Naive thymus-derived CD4-positive, alpha-beta T cell (primary cell): ENCODE measurements around the gene MLH3. TPM values are rescaled to one million over a fixed set of nuclear protein-coding genes. Genes with fewer than 3 reads are reported as not detected.

Experiments used
- ATAC-seq: fragments of 150-1000 bp; cut with Tn5 transposase; 2 replicates; pipeline ENCODE4 v1.10.0; 2021; ENCODE audit warnings: mild to moderate bottlenecking, moderate library complexity
- CTCF ChIA-PET: fragments of 350-600 bp; sonication (Branson Sonifier 250); formaldehyde crosslinking; loops from one replicate; lab custom pipeline; 2021; ENCODE audit warnings: antibody characterized with exemption; lab: Charles Lee
- POLR2A ChIA-PET: fragments of 350-600 bp; sonication (Branson Sonifier 250); formaldehyde crosslinking; loops from one replicate; lab custom pipeline; 2021; ENCODE audit warnings: antibody characterized with exemption, inconsistent platforms; lab: Charles Lee
- DNase-seq, 9 donors: peaks; one replicate each; pipeline versions ENCODE4 v3.0.0 to v3.0.0-alpha.2; 2020 to 2022; ENCODE audit warnings: mixed read lengths in 1 of 9
- H3K27ac ChIP-seq: one replicate; pipeline ENCODE4 v1.7.0; 2013; ENCODE audit warnings: mild to moderate bottlenecking, low read depth, low read length, moderate library complexity
- H3K27me3 ChIP-seq, 2 donors: one replicate each; pipeline ENCODE4 v1.7.0; 2013; ENCODE audit warnings: low read length in 2 of 2, mild to moderate bottlenecking in 2 of 2, moderate library complexity in 2 of 2; ENCODE audit not compliant: control insufficient read depth in 2 of 2, insufficient read depth in 2 of 2
- H3K36me3 ChIP-seq, 3 experiments: 1 replicate in 2 of 3; 2 replicates in 1 of 3; pipeline ENCODE4 v1.7.0; 2013; ENCODE audit warnings: low read length in 3 of 3, mild to moderate bottlenecking in 3 of 3, moderate library complexity in 1 of 3; ENCODE audit not compliant: insufficient read depth in 3 of 3, control insufficient read depth in 2 of 3
- H3K4me1 ChIP-seq, 2 donors: one replicate each; pipeline ENCODE4 v1.7.0; 2013; ENCODE audit warnings: low read length in 2 of 2, mild to moderate bottlenecking in 2 of 2, moderate library complexity in 1 of 2; ENCODE audit not compliant: control insufficient read depth in 2 of 2, insufficient read depth in 2 of 2
- H3K4me3 ChIP-seq: 2 replicates; pipeline ENCODE4 v1.7.0; 2013; ENCODE audit warnings: mild to moderate bottlenecking, low read length
- H3K9me3 ChIP-seq, 3 experiments: 1 replicate in 2 of 3; 2 replicates in 1 of 3; pipeline ENCODE4 v1.7.0; 2013; ENCODE audit warnings: low read length in 3 of 3; ENCODE audit not compliant: control insufficient read depth in 2 of 3
- H3K27ac Mint-ChIP-seq, 9 donors: one replicate each; pipeline ENCODE4 v1.8.0; 2020 to 2022; ENCODE audit warnings: mixed read lengths in 9 of 9, mild to moderate bottlenecking in 8 of 9, moderate library complexity in 5 of 9, inconsistent platforms in 2 of 9
- H3K27me3 Mint-ChIP-seq, 5 donors: one replicate each; pipeline ENCODE4 v1.8.0; 2021 to 2022; ENCODE audit warnings: mixed read lengths in 5 of 5, mild to moderate bottlenecking in 1 of 5
- H3K36me3 Mint-ChIP-seq, 5 donors: one replicate each; pipeline ENCODE4 v1.8.0; 2020 to 2022; ENCODE audit warnings: mixed read lengths in 5 of 5, mild to moderate bottlenecking in 3 of 5, inconsistent platforms in 1 of 5
- H3K4me1 Mint-ChIP-seq, 7 donors: one replicate each; pipeline ENCODE4 v1.8.0; 2020 to 2022; ENCODE audit warnings: mixed read lengths in 7 of 7, mild to moderate bottlenecking in 3 of 7, inconsistent platforms in 1 of 7
- H3K4me3 Mint-ChIP-seq, 10 donors: one replicate each; pipeline ENCODE4 v1.8.0; 2020 to 2022; ENCODE audit warnings: mild to moderate bottlenecking in 10 of 10, mixed read lengths in 10 of 10, moderate library complexity in 6 of 10, inconsistent platforms in 2 of 10
- H3K9me3 Mint-ChIP-seq, 11 donors: one replicate each; pipeline ENCODE4 v1.8.0; 2020 to 2022; ENCODE audit warnings: mixed read lengths in 11 of 11, mild to moderate bottlenecking in 4 of 11, inconsistent platforms in 1 of 11, moderate library complexity in 1 of 11
- intact Hi-C, 2 donors: fragments of 100-400 bp; cut with micrococcal nuclease; formaldehyde crosslinking; loops; one replicate each; pipeline ENCODE4 v1.15.1; 2023
- polyA plus RNA-seq, 2 donors: library from polyadenylated mRNA; unstranded; fragments of 300-500 nt; fragmentation: Illumina TruSeq; gene quantifications; one replicate each; pipeline ENCODE4 v1.2.3, GENCODE V29; 2021
- total RNA-seq, 6 experiments: library from RNA in 5 of 6; stranded (reverse) in 5 of 6; gene quantifications; 1 replicate in 5 of 6; 2 replicates in 1 of 6; pipeline ENCODE4 v1.2.3 and lab custom pipeline; 2021 to 2026

The MLH3 gene
- total and polyA plus RNA-seq, 7 experiments from 2014 or later = 11.4 to 26.7 (median 20.4) TPM

DNA sequence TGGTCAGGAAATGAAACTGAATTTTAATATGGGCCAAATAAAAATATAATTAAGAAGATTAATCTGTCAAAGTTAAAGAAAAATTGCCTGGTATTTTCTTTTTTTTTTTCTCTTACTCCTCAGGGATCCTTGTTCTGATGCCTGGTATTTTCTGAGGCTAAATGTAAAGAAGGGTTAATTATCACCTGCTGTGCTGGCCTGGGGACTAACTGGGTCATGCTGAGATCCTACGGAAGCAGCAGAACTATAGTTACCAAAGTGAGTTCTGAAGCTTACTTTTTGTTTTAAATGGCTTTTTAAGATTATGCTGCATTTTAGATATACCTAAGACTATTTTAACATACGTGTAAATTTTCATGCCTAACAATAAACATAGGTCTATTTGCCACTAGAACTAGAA lies 41.4 kb upstream of the MLH3 start:
- Histone ChIP-seq H3K9me3 (no peaks in the 10 kb centered on the region), H3K27ac (no peak overlapping the region), H3K4me3 (no peak overlapping the region), H3K27me3 (no peaks in the 10 kb centered on the region), H3K36me3 (peaks cover 16 to 71% (median 17%) of the 10 kb centered on the region in 3 experiments), H3K4me1 (no peaks in the 10 kb centered on the region)
- Mint-ChIP-seq H3K9me3 (no peaks in the 10 kb centered on the region), H3K36me3 (peaks cover 10 to 40% (median 17%) of the 10 kb centered on the region in 5 donors), H3K27ac (no peak overlapping the region), H3K4me1 (peaks cover 0 to 5% (median 0%) of the 10 kb centered on the region in 7 donors), H3K27me3 (no peaks in the 10 kb centered on the region), H3K4me3 (no peak overlapping the region)
- intact Hi-C loops = no loop called here
- ChIA-PET POLR2A (interaction anchor here (0.7 kb wide), 1 partner anchor 242 kb away, joined by 6 read pairs; no protein-coding TSS in a partner anchor), CTCF (no interaction called here)
- DNase-seq (no peak), ATAC-seq (no peak)

DNA sequence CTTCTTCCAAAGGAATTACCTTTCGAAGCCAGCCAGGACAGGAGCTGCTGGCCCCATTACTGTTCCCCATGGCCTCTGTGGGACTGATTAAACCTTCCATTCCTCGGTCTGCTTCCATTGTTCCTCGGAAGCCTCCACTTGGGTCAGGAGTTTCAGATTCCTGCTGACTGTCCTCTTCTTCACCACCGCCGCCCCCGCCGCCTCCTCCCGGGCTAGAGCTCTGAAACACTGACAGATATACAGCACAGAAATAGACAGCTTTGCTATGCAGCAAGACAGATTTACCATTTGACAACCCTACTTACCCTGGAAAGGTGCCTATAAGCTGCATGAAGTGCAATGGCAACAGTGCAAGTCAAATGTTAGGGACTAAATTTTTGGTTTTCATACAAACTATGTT lies 40.0 kb upstream of the MLH3 start:
- H3K27me3 ChIP-seq = no peaks in the 10 kb centered on the region
- DNase-seq (no peak), ATAC-seq (no peak)
- H3K27ac ChIP-seq = no peak overlapping the region
- H3K36me3 Mint-ChIP-seq = peaks cover 0 to 41% (median 16%) of the 10 kb centered on the region in 5 donors
- peak overlapping the region in 1 of 9 donors; percentile 62 for H3K27ac Mint-ChIP-seq
- no peaks in the 10 kb centered on the region for H3K9me3 ChIP-seq
- H3K4me3 ChIP-seq = no peak overlapping the region
- intact Hi-C loops = no loop called here
- ChIA-PET CTCF (interaction anchor here (6.9 kb wide), 1 partner anchor 230 kb away, joined by 78 read pairs; no protein-coding TSS in a partner anchor), POLR2A (no interaction called here)
- no peak overlapping the region for H3K4me3 Mint-ChIP-seq
- H3K27me3 Mint-ChIP-seq = no peaks in the 10 kb centered on the region
- H3K4me1 ChIP-seq = no peaks in the 10 kb centered on the region
- H3K4me1 Mint-ChIP-seq = no peaks in the 10 kb centered on the region
- no peaks in the 10 kb centered on the region for H3K9me3 Mint-ChIP-seq
- peaks cover 11 to 71% (median 15%) of the 10 kb centered on the region in 3 experiments for H3K36me3 ChIP-seq

DNA sequence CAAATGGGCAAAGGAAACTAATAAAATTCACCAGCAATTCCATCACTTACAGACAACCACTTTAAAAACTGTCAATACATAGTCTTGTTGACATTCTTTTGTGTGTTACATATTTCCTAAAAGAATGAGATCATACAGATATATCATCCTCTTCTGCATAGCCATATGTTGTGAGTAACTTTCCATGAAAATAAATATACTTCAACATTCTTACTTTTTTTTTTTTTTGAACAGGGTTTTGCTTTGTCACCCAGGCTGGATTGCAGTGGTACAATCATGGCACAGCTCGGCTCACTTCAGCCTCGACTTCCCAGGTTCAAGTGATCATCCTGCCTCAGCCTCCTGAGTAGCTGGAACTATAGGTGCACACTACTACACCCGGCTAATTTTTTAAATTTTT lies 39.1 kb upstream of the MLH3 start:
- ChIA-PET CTCF (interaction anchor here (6.9 kb wide), 1 partner anchor 229 kb away, joined by 78 read pairs; no protein-coding TSS in a partner anchor), POLR2A (no interaction called here)
- DNase-seq (no peak), ATAC-seq (no peak)
- Histone ChIP-seq H3K36me3 (peaks cover 16 to 69% (median 18%) of the 10 kb centered on the region in 3 experiments), H3K27me3 (no peaks in the 10 kb centered on the region), H3K27ac (no peak overlapping the region), H3K9me3 (no peaks in the 10 kb centered on the region), H3K4me3 (no peak overlapping the region), H3K4me1 (no peaks in the 10 kb centered on the region)
- intact Hi-C loops = no loop called here
- H3K27me3 Mint-ChIP-seq = no peaks in the 10 kb centered on the region
- H3K9me3 Mint-ChIP-seq = no peaks in the 10 kb centered on the region
- no peak overlapping the region for H3K4me3 Mint-ChIP-seq
- no peaks in the 10 kb centered on the region for H3K4me1 Mint-ChIP-seq
- H3K27ac Mint-ChIP-seq = no peak overlapping the region
- peaks cover 0 to 47% (median 18%) of the 10 kb centered on the region in 5 donors for H3K36me3 Mint-ChIP-seq

DNA sequence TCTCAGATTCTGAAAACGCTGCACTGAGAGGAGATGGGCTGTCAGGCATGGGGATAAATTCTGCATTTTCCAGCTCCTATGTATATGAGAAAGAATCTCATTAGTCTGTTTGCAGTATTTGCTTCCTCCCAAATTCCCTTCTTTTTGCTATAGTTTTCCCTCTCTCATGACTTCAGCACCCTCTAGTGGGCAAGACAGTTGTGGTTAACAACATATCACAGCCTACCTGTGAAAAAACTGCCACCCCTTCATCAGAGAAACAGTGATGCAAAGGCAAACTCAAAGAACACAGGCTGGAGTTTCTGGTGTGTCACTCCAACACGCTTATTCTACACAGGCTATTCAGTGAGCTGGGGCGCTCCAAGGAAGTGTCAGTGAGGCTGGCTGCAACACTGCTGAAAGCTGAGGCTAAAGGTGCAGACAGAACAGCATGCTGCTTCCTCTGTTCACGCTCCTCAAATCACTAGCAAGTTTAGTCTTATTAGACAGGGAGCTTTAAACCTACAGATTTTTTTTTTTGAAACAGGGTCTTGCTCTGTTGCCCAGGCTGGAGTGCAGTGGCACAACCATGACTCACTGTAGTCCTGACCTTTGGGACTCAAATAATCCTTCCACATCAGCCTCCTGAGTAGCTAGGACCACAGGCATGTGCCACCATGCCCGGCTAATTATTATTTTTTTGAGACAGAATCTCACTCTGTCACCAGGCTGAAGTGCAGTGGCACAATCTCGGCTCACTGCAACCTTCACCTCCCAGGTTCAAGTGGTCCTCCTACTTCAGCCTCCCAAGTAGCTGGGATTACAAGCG lies 37.5 kb upstream of the MLH3 start:
- Mint-ChIP-seq H3K4me1 (no peaks in the 10 kb centered on the region), H3K4me3 (no peak overlapping the region), H3K27ac (peak overlapping the region in 1 of 9 donors; percentile 40), H3K36me3 (peaks cover 5 to 51% (median 12%) of the 10 kb centered on the region in 5 donors), H3K9me3 (no peaks in the 10 kb centered on the region), H3K27me3 (no peaks in the 10 kb centered on the region)
- ChIA-PET POLR2A (interaction anchor here (0.7 to 2.1 kb wide), 2 partner anchors 147 to 183 kb away, joined by 3 to 7 read pairs; no protein-coding TSS in a partner anchor), CTCF (interaction anchor here (0.6 to 6.9 kb wide), 21 partner anchors 11 to 480 kb away, joined by 3 to 78 read pairs (median 4); partner anchors contain the start of gene EIF2B2)
- H3K9me3 ChIP-seq = no peaks in the 10 kb centered on the region
- DNase-seq (peak in 7 of 9 donors; percentile 27 to 55 (median 47)), ATAC-seq (peak; percentile 67)
- no peaks in the 10 kb centered on the region for H3K27me3 ChIP-seq
- H3K27ac ChIP-seq = no peak overlapping the region
- H3K4me1 ChIP-seq = no peaks in the 10 kb centered on the region
- no peak overlapping the region for H3K4me3 ChIP-seq
- intact Hi-C loops = loop anchor here (1.0 to 2.0 kb wide), 6 partner anchors 142 to 480 kb away; no protein-coding TSS in a partner anchor
- peaks cover 17 to 69% (median 26%) of the 10 kb centered on the region in 3 experiments for H3K36me3 ChIP-seq

DNA sequence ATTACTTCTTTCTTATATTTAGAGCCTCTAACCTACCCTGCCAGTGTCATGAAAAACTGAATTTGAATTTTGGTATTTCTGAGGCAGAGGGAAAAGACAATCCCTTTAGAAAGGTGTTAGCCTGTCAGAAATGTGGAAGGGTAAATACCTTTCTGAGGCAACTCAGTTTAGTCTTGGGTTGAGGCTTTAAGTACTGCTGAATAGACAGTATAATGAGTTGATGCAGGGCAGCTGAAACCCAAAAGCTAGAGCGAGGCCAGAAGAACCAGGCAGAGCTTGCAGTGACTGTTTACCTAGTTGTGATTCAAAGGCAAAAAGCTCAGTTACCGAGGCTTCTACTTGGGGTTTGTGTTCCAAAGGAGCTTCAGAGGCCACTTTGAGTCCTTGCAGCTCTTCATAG lies 36.9 kb upstream of the MLH3 start:
- intact Hi-C loops = loop anchor here (1.0 to 2.0 kb wide), 6 partner anchors 142 to 479 kb away; no protein-coding TSS in a partner anchor
- Histone ChIP-seq H3K27ac (no peak overlapping the region), H3K9me3 (no peaks in the 10 kb centered on the region), H3K4me1 (no peaks in the 10 kb centered on the region), H3K4me3 (no peak overlapping the region), H3K36me3 (peaks cover 17 to 72% (median 30%) of the 10 kb centered on the region in 3 experiments), H3K27me3 (no peaks in the 10 kb centered on the region)
- peaks cover 5 to 51% (median 11%) of the 10 kb centered on the region in 5 donors for H3K36me3 Mint-ChIP-seq
- no peaks in the 10 kb centered on the region for H3K27me3 Mint-ChIP-seq
- ChIA-PET CTCF (interaction anchor here (0.6 to 6.9 kb wide), 18 partner anchors 10 to 479 kb away, joined by 3 to 78 read pairs (median 4); partner anchors contain the start of gene EIF2B2), POLR2A (interaction anchor here (0.7 to 2.1 kb wide), 2 partner anchors 147 to 183 kb away, joined by 3 to 7 read pairs; no protein-coding TSS in a partner anchor)
- H3K4me3 Mint-ChIP-seq = no peak overlapping the region
- no peaks in the 10 kb centered on the region for H3K4me1 Mint-ChIP-seq
- no peak for ATAC-seq
- no peak overlapping the region for H3K27ac Mint-ChIP-seq
- DNase-seq = no peak
- H3K9me3 Mint-ChIP-seq = no peaks in the 10 kb centered on the region

DNA sequence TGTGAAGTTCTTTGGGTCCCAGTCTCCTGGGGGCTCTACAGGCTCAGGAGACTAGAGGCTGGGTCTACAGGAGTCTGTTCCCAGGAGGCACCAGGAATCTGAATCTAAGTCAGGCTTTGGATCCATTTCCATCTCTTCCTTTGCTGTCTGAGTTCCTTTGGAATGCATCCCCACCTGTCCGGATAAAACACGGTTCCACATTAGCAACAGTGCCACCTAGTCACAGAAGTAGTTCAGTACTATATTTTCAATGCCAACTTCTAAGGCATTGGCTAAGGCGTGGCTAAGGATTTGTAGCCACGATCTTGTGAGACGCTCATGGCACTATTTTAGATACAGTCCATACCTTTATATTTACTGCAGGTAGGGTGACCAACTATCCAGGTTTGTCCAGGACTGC lies 33.2 kb upstream of the MLH3 start:
- H3K27ac Mint-ChIP-seq = no peak overlapping the region
- Histone ChIP-seq H3K9me3 (no peaks in the 10 kb centered on the region), H3K27me3 (no peaks in the 10 kb centered on the region), H3K4me1 (no peaks in the 10 kb centered on the region), H3K36me3 (peaks cover 17 to 64% (median 27%) of the 10 kb centered on the region in 3 experiments), H3K27ac (no peak overlapping the region), H3K4me3 (no peak overlapping the region)
- H3K4me1 Mint-ChIP-seq = no peaks in the 10 kb centered on the region
- intact Hi-C loops = no loop called here
- DNase-seq = no peak
- ChIA-PET POLR2A (no interaction called here), CTCF (no interaction called here)
- H3K27me3 Mint-ChIP-seq = no peaks in the 10 kb centered on the region
- peaks cover 5 to 42% (median 8%) of the 10 kb centered on the region in 5 donors for H3K36me3 Mint-ChIP-seq
- no peaks in the 10 kb centered on the region for H3K9me3 Mint-ChIP-seq
- no peak for ATAC-seq
- H3K4me3 Mint-ChIP-seq = no peak overlapping the region
